HUES48 (cell line): ENCODE results near the gene TTC34.
"Not testable (repeated sequence)": the region's sequence is repeated elsewhere in the genome, so short reads cannot be mapped to it uniquely, and the experiment has no call there.

Experiments used
- H3K27ac ChIP-seq: one replicate; pipeline ENCODE4 v1.7.0; 2013; ENCODE audit warnings: low read depth, low read length, inconsistent platforms
- H3K27me3 ChIP-seq: 2 replicates; pipeline ENCODE4 v1.6.1; 2013; ENCODE audit warnings: mild to moderate bottlenecking, low read length; ENCODE audit not compliant: control insufficient read depth, insufficient read depth
- H3K36me3 ChIP-seq: 2 replicates; pipeline ENCODE4 v1.6.1; 2013; ENCODE audit warnings: low read length; ENCODE audit not compliant: control insufficient read depth, insufficient read depth
- H3K4me1 ChIP-seq: 2 replicates; pipeline ENCODE4 v1.6.1; 2013; ENCODE audit warnings: mild to moderate bottlenecking, low read length; ENCODE audit not compliant: control insufficient read depth, insufficient read depth
- H3K4me3 ChIP-seq: 2 replicates; pipeline ENCODE4 v1.5.1; 2013; ENCODE audit warnings: mild to moderate bottlenecking, low read depth, low read length
- H3K9ac ChIP-seq: 2 replicates; pipeline ENCODE4 v1.6.1; 2013; ENCODE audit warnings: mild to moderate bottlenecking, low read depth, low read length, moderate library complexity
- H3K9me3 ChIP-seq: 2 replicates; pipeline ENCODE4 v1.6.1; 2013; ENCODE audit warnings: low read length; ENCODE audit not compliant: control insufficient read depth, insufficient read depth

Gene TTC34

DNA sequence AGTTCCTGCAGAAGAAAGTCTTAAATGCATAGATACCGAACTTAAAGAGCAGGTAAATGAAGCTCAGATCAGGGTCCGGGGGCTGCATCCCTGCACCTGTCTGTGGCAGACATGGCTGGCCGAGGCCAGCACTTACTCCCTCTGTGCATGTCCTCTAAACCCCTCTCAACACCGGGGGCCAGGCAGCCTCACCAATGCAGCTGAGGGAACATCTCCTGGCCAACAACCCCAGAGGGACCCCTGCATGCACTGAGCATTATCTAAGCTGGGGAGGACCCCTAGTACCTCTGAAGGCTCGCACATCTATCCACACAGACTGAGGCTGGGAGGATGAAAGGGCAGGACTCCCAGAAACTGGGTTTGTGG, 18.4 kb downstream of the TTC34 start:
- Histone ChIP-seq H3K4me3 (no peak overlapping the region), H3K27me3 (no peaks in the 10 kb centered on the region), H3K9me3 (peaks cover 19% of the 10 kb centered on the region), H3K4me1 (no peaks in the 10 kb centered on the region), H3K36me3 (no peaks in the 10 kb centered on the region), H3K9ac (no peak overlapping the region), H3K27ac (no peak overlapping the region)

DNA sequence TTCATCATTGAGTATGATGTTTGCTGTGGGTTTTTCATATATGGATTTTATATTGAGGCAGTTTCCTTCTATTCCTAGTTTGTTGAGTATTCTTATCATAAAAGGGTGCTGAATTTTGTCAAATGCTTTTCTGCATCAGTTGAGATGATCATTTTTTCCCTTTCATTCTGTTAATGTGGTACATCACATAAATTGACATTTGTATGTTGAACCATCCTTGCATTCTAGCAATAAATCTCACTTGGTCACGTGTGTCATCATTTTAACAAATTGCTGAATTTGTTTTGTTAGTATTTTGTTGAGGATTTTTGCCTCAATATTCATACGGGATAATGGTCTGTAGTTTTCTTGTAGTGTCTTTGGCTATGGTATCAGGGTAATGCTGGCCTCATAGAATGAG, 19.9 kb downstream of the TTC34 start:
- H3K9ac ChIP-seq: no peak overlapping the region
- H3K4me1 ChIP-seq: no peaks in the 10 kb centered on the region
- no peak overlapping the region for H3K27ac ChIP-seq
- H3K36me3 ChIP-seq: no peaks in the 10 kb centered on the region
- peaks cover 19% of the 10 kb centered on the region for H3K9me3 ChIP-seq
- H3K27me3 ChIP-seq: no peaks in the 10 kb centered on the region
- H3K4me3 ChIP-seq: no peak overlapping the region

DNA sequence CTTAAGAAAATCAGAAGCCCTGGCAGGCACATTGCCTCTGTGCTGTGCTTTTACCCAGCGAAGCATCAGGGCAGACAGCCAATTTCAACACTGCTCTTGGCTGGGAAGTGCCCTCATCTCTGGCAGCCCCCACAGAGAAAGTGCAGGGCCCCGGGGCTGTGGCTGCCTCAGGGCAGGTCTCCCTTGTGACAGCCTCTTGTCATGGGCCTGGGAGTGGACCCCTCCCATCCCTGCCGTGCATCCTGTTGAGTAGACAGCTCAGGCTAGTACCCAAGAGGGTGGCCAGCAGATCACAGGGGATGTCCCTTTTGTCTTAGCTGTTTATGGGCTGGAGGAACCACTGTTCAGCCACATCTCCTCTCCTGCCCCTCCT, 23.3 kb downstream of the TTC34 start:
- H3K27me3 ChIP-seq: no peaks in the 10 kb centered on the region
- H3K27ac ChIP-seq: no peak overlapping the region
- H3K4me3 ChIP-seq: no peak overlapping the region
- H3K9ac ChIP-seq: no peak overlapping the region
- no peaks in the 10 kb centered on the region for H3K36me3 ChIP-seq
- no peaks in the 10 kb centered on the region for H3K4me1 ChIP-seq
- H3K9me3 ChIP-seq: peaks cover 19% of the 10 kb centered on the region

DNA sequence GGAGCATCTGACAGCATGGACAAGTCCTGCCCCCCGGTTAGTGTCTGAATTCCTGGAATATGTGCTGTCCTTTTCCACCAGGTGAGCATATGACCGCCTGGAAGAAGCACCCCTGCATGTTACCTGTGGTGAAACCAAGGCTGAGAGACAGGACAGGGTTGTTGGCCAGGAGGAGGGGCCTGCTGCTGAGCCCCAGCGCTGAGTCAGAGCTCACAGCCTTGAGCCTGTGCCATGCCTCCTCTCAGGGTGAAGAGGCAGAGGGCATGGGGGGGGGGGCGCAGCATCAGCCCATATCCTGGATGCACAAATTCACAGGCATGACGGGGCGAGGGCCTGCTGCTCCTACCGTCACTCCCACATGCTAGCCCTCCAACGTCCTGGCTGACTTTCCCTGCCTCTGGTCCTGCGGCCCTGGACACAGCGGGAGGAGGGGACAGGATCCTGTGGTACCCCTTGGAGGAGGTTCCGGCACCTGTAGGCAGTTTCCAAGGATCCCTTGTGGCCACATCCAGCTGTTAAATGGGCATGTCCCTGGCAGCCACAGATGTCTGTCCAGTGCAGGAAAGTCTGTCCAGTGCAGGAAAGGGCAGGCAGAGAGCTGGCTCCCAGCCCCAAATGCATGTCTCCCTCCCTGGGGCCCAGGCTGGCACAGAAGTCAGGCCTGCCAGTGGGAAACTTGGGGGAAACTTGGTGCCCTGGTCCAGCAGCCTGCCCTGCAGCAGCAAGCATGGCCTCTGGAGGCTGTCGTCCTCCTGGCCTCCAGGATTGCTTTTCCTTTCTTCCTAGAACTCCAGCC, 23.9 kb downstream of the TTC34 start:
- H3K4me1 ChIP-seq: no peaks in the 10 kb centered on the region
- no peak overlapping the region for H3K4me3 ChIP-seq
- peaks cover 17% of the 10 kb centered on the region for H3K9me3 ChIP-seq
- no peaks in the 10 kb centered on the region for H3K36me3 ChIP-seq
- no peaks in the 10 kb centered on the region for H3K27me3 ChIP-seq
- no peak overlapping the region for H3K27ac ChIP-seq
- no peak overlapping the region for H3K9ac ChIP-seq

DNA sequence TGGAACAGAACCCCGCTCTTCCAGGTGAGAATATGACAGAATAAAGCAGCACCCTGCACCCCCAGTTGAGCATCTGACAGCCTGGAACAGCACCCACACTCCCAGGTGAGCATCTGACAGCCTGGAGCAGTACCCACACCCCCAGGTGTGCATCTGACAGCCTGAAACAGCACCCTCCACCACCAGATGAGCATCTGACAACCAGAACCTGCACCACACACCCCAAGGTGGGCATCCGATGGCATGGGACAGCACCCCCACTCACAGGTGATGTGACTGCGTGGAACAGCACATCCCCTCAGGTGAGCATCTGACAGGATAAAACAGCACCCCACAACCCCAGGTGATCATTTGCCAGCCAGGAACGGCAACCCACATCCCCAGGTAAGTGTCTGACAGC, 26.2 kb downstream of the TTC34 start:
- H3K36me3 ChIP-seq, H3K4me3 ChIP-seq, H3K27me3 ChIP-seq, H3K9me3 ChIP-seq, H3K27ac ChIP-seq, H3K9ac ChIP-seq, H3K4me1 ChIP-seq: not testable (repeated sequence)

DNA sequence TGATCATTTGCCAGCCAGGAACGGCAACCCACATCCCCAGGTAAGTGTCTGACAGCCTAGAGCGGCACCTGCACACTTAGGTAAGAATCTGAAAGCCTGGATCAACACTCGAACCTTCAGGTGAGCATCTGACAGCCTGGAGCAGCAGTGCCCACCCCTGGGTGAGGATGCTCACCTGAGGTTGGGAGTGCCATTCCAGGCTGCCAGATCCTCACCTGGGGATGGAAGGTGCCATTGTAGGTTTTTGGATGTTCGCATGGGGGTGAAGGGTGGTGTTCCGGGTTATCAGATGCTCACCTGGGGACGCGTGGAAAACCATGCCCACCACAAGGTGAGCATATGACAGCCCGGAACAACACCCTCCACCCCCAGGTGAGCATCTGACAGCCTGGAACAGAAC, 33.4 kb downstream of the TTC34 start:
- not testable (repeated sequence) for H3K9me3 ChIP-seq, H3K9ac ChIP-seq, H3K27ac ChIP-seq, H3K27me3 ChIP-seq, H3K4me1 ChIP-seq, H3K36me3 ChIP-seq, H3K4me3 ChIP-seq

DNA sequence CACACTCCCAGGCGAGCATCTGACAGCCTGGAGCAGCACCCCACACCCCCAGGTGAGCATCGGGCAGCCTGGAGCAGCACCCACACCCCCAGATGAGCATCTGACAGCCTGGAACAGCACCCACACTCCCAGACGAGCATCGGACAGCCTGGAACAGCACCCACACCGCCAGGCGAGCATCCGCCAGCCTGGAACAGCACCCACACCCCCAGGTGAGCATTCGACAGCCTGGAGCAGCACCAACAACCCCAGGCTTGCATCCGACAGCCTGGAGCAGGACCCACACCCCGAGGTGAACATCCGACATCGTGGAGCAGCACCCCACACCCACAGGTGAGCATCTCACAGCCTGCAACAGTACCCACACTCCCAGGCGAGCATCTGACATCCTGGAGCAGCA, 42.1 kb downstream of the TTC34 start:
- H3K9ac ChIP-seq, H3K9me3 ChIP-seq, H3K4me3 ChIP-seq, H3K36me3 ChIP-seq, H3K4me1 ChIP-seq, H3K27me3 ChIP-seq, H3K27ac ChIP-seq: not testable (repeated sequence)

DNA sequence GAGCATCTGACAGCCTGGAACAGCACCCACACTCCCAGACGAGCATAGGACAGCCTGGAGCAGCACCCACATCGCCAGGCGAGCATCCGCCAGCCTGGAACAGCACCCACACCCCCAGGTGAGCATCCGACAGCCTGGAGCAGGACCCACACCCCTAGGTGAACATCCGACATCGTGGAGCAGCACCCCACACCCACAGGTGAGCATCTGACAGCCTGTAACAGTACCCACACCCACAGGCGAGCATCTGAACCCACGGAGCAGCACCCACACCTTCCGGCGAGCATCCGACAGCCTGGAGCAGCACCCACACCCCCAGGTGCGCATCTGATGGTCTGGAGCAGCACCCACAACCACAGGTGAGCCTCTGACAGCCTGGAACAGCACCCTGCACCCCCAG, 44.0 kb downstream of the TTC34 start:
- H3K9ac ChIP-seq, H3K27me3 ChIP-seq, H3K4me3 ChIP-seq, H3K36me3 ChIP-seq, H3K27ac ChIP-seq, H3K4me1 ChIP-seq, H3K9me3 ChIP-seq: not testable (repeated sequence)

DNA sequence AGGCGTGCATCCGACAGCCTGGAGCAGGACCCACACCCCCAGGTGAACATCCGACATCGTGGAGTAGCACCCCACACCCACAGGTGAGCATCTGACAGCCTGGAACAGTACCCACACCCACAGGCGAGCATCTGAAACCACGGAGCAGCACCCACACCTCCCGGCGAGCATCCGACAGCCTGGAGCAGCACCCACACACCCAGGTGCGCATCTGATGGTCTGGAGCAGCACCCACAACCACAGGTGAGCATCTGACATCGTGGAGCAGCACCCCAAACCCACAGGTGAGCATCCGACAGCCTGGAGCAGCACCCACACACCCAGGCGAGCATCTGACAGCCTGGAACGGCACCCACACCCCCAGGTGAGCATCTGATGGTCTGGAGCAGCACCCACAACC, 46.1 kb downstream of the TTC34 start:
- not testable (repeated sequence) for H3K36me3 ChIP-seq, H3K4me3 ChIP-seq, H3K27ac ChIP-seq, H3K27me3 ChIP-seq, H3K4me1 ChIP-seq, H3K9ac ChIP-seq
- peaks cover 21% of the 10 kb centered on the region for H3K9me3 ChIP-seq

DNA sequence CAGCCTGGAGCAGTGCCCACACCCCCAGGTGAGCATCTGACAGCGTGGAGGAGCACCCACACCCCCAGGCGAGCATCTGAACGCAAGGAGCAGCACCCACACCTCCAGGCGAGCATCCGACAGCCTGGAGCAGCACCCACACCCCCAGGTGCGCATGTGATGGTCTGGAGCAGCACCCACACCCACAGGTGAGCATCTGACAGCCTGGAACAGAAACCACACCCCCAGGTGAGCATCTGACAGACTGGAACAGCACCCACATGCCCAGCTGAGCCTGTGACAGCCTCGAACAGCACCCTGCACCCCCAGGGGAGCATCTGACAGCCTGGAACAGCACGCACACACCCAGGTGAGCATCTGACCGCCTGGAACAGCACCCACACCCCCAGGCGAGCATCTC, 46.9 kb downstream of the TTC34 start:
- not testable (repeated sequence) for H3K4me1 ChIP-seq, H3K27me3 ChIP-seq, H3K9ac ChIP-seq, H3K27ac ChIP-seq, H3K36me3 ChIP-seq, H3K4me3 ChIP-seq
- peaks cover 26% of the 10 kb centered on the region for H3K9me3 ChIP-seq

DNA sequence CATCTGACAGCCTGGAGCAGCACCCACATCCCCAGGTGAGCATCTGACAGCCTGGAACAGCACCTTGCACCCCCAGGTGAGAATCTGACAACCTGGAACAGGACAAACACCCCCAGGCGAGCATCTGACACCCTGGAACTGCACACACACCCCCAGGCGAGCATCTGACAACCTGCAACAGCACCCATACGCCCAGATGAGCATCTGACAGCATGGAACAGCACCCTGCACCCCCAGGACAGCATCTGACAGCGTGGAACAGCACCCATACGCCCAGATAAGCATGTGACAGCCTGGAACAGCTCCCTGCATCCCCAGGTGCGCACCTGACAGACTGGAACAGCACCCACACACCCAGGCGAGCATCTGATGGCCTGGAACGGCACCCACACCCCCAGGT, 49.0 kb downstream of the TTC34 start:
- H3K27ac ChIP-seq, H3K27me3 ChIP-seq, H3K4me1 ChIP-seq, H3K9ac ChIP-seq, H3K4me3 ChIP-seq, H3K36me3 ChIP-seq: not testable (repeated sequence)
- H3K9me3 ChIP-seq: peaks cover 26% of the 10 kb centered on the region

DNA sequence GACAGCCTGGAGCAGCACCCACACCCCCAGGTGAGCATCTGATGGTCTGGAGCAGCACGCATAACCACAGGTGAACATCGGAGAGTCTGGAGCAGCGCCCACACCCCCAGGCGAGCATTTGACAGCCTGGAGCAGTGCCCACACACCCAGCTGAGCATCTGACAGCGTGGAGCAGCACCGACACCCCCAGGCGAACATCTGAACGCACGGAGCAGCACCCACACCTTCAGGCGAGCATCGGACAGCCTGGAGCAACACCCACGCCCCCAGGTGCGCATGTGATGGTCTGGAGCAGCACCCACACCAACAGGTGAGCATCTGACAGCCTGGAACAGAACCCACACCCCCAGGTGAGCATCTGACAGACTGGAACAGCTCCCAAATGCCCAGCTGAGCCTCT, 49.6 kb downstream of the TTC34 start:
- peaks cover 26% of the 10 kb centered on the region for H3K9me3 ChIP-seq
- not testable (repeated sequence) for H3K36me3 ChIP-seq, H3K27me3 ChIP-seq, H3K4me1 ChIP-seq, H3K4me3 ChIP-seq, H3K9ac ChIP-seq, H3K27ac ChIP-seq
